ENCODE results near the gene LGALS4.

- TF ChIP-seq EZH2 (IDR thresholded peaks at IDR 0.05) = no peak
- TF ChIP-seq FOXP2 (optimal IDR thresholded peaks at IDR 0.05; ENCODE audit: control extremely low read depth, extremely low read length, insufficient read depth) = no peak
Measured at GRCh38 chr19:38808741-38809140, 4.0 kb downstream of the LGALS4 start.

Measured in SK-N-MC (cell line).